Skin epidermis (tissue), 12 donors: Measurements from ENCODE around the gene TNP1.

ENCODE experiments used
- H3K27ac ChIP-seq, 21 experiments: fragments of 200-600 bp; sonication (generic) in 11 of 21; one replicate each; pipeline ENCODE4 v1.5.0; 2020; ENCODE audit warnings: mild to moderate bottlenecking in 3 of 21, inconsistent platforms in 2 of 21, moderate library complexity in 2 of 21
- H3K4me3 ChIP-seq, 7 experiments: fragments of 200-600 bp; sonication (generic) in 2 of 7; one replicate each; pipeline ENCODE4 v1.5.0; 2020; ENCODE audit warnings: inconsistent platforms in 2 of 7, mild to moderate bottlenecking in 2 of 7, moderate library complexity in 1 of 7

The TNP1 gene, protein sequence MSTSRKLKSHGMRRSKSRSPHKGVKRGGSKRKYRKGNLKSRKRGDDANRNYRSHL

GRCh38 chr2:216859944-216860343 is at the start of gene TNP1:
Gene TNP1, minus strand, starts transcription at chr2:216860064. Its CDS starts 30 bp downstream, at chr2:216860034.
- H3K4me3 ChIP-seq, result no peak within 1 kb of the TSS
- no peak within 1 kb of the TSS for H3K27ac ChIP-seq

GRCh38 chr2:216908300-216908699 is 48.4 kb upstream of the TNP1 start:
- Histone ChIP-seq H3K4me3 (no peak overlapping the region), H3K27ac (no peak overlapping the region)

- no peak overlapping the region for H3K4me3 ChIP-seq
- H3K27ac ChIP-seq, result no peak overlapping the region
Measured at GRCh38 chr2:216905649-216906329, 45.9 kb upstream of the TNP1 start.

- Histone ChIP-seq H3K4me3 (no peak overlapping the region), H3K27ac (no peak overlapping the region)
Measured at GRCh38 chr2:216904974-216905373, 45.1 kb upstream of the TNP1 start.

- no peak overlapping the region for H3K4me3 ChIP-seq
- no peak overlapping the region for H3K27ac ChIP-seq
Measured at GRCh38 chr2:216904554-216904953, 44.7 kb upstream of the TNP1 start.

DNA sequence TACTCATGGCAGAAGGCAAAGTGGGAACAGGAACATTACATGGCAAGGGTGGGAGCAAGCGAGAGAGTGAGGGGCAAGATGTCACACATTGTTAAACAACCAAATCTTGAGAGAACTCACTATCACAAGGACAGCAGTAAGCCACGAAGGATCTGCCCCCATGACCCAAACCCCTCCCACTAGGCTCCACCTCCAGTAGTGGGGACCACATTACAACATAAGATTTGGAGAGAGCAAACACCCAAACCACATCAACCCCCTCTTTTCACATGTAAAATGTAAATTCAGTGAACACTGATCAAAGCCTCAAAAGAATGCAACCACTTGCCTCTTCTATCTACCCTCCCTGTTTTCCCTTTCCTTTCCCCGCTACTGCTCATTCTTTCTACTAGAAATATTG is 43.6 kb upstream of the TNP1 start:
- Histone ChIP-seq H3K27ac (no peak overlapping the region), H3K4me3 (no peak overlapping the region)

- Histone ChIP-seq H3K27ac (no peak overlapping the region), H3K4me3 (no peak overlapping the region)
Measured at GRCh38 chr2:216901273-216901672, 41.4 kb upstream of the TNP1 start.

DNA sequence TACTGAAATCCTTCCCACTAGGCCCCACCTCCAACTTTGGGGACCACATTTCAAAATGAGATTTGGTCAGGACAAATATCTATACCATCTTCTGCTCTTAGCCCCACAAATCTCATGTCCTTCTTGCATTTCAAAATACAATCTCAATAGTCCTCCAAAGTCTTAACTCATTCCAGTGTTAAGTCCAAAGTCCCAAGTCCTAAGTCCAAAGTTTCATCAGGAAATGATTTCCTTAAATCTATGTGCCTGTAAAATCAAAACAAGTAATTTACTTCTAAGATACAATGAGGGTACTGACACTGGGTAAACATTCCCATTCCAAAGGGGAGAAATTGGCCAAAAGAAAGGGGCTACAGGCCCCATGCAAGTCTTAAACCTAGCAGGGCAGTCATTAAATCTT is 40.5 kb upstream of the TNP1 start:
- Histone ChIP-seq H3K27ac (no peak overlapping the region), H3K4me3 (no peak overlapping the region)

GRCh38 chr2:216897561-216898203 is 37.8 kb upstream of the TNP1 start:
- Histone ChIP-seq H3K27ac (no peak overlapping the region), H3K4me3 (no peak overlapping the region)

DNA sequence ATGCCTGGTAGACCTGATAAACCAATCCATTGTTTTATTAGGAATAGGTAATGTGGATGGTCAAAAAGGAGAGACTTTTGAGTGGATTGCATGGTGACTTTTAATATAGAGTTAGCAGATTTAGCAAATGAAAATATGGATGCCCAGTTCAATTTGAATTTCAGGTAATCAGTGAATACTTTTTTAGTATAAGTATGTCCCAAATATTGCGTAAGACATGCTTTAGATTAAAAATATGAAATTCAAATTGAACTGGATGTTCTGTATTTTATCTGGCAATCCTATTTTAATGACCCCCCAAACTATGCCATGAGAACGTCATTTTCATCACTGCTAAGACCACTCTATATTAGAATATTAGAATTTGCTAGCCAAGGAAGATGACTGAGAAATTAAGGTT is 30.3 kb upstream of the TNP1 start:
- H3K4me3 ChIP-seq, result no peak overlapping the region
- H3K27ac ChIP-seq, result no peak overlapping the region

GRCh38 chr2:216888887-216889622 is 29.2 kb upstream of the TNP1 start:
- no peak overlapping the region for H3K27ac ChIP-seq

DNA sequence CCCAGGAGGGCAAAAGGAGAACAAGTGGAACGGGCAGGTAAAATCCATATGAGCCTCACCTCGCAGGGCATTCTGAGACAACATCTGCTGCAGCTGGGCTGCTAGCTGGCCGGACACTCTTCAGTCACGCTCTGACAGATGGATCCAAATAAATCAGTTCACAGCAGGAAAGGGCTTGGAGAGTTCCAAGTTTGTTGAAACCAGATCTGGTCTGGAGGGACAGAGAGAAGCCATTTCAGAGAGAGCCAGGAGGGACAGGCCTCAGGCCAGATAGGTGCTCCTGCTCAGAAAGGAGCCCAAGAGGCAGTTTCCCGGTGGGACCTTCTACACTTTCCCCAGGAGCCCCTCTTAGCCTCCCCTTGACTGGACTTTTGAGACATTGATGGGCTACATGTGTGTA is 28.2 kb upstream of the TNP1 start:
- no peak overlapping the region for H3K4me3 ChIP-seq
- H3K27ac ChIP-seq, result no peak overlapping the region

More at GRCh38 chr2:216888887-216889622, 29.2 kb upstream of the TNP1 start:
- H3K4me3 ChIP-seq, result no peak overlapping the region

DNA sequence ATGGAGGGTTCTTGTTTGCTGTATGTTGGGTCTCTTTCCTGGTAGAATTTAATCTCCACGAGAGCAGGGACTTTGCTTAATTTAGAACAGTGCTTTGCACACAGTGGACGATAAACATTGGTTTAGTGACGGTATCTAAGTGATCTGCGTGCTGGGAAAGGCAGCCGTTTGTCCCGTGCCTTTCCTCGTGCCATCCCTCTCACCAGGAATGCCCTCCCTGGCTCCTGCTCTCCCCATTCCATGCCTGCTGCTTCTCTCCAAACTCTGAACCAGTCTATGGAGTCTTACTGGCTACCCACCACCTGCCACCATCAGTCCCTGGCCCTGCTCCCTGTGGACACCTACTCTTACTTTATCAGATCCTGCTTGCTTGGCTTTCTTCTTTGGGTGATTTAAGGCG is 27.3 kb upstream of the TNP1 start:
- H3K27ac ChIP-seq, result no peak overlapping the region
- H3K4me3 ChIP-seq, result no peak overlapping the region

GRCh38 chr2:216885117-216885553 is 25.3 kb upstream of the TNP1 start:
- Histone ChIP-seq H3K4me3 (no peak overlapping the region), H3K27ac (no peak overlapping the region)

DNA sequence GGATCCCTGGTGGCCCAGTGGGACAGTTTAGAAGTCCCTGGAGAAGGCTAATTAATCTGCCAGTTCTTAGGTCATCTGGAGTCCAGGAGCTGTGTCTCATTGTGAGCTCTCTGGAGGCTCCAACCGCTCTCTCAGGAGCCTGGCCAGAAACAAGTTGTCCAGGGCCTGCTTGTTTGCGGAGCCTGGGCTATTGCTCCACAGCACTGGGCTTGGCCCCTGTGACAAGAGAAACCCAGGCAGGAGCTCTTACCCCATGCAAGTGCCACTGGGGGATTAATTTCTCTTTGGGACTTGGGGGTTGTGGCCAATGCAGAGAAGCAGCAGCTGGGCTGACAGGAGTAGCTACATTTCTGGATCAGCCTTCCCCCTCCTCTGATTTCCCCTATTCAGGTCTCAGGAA is 24.5 kb upstream of the TNP1 start:
- Histone ChIP-seq H3K27ac (peak overlapping the region in 1 of 21 experiments; percentile 10), H3K4me3 (no peak overlapping the region)

DNA sequence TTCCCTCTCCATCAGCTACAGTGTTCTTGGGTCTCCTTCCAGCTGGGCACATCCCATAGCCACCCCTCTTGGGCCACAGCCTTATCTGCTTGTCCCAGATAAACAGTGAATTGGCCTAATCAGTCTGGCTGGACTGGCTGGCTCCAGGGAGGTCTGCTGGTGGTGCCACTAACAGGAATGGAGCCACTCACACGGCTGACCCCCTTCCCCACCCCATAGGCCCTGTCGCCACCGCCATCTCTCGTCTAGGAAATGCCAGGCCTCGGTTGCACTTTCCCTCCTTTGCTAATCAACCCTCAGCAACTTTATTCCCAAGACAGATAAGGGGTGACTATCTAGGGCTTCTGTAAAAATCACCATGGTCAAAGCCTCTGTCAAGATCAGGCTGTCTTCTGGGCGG is 23.0 kb upstream of the TNP1 start:
- no peak overlapping the region for H3K27ac ChIP-seq
- H3K4me3 ChIP-seq, result no peak overlapping the region

DNA sequence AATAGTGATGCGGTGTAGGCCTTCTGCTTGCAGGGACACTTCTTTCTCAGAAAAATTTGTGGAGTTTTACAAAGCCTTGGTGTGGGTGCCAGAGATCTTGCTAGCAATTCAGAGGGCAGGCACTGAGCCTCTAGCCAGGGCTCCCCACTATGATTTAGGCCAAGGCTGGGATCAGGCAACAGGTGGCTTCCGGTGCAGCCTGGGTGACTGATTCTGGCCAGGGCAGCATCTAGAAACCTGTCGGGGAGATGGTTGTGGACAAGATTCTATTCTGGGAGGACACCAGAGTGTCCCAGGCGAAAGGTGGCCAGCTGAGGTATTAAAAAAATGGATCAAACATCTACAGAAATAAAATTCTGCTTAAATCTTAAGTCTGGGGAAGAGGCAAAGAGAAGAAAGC is 21.5 kb upstream of the TNP1 start:
- H3K27ac ChIP-seq, result no peak overlapping the region
- no peak overlapping the region for H3K4me3 ChIP-seq

DNA sequence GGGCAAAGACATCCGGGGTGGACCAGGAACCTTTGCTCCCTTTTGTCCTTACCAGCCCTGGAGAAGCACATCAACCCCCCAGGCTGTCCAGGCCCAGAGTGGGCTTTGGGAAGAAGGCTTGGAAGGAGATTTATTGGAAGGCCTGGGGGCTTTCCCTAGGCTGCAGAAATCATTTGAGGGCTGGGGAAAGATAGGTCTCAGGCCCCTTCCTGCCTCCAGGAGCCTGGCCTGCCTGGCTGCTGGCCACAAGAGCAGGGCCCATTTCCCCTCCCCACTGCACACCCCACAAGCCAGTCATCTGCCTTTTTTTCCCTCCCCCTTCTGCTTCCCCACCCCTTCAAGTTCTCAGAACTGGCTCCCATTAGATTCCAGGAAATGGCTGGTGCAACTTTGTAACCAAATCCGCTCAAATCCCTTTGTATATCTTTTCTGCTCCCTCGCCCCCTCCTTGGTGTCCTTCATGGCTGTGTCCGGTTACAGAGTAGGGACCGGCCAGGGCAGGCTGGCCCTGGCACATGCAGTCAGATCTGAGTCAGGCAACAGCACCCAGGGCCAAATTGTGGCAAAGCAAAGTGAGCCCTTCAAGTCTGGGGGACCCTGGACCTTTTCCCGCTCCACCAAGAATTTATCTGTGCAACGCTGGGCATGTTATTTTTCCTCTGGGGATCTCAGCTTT is 20.8 kb upstream of the TNP1 start:
- H3K27ac ChIP-seq, result no peak overlapping the region

DNA sequence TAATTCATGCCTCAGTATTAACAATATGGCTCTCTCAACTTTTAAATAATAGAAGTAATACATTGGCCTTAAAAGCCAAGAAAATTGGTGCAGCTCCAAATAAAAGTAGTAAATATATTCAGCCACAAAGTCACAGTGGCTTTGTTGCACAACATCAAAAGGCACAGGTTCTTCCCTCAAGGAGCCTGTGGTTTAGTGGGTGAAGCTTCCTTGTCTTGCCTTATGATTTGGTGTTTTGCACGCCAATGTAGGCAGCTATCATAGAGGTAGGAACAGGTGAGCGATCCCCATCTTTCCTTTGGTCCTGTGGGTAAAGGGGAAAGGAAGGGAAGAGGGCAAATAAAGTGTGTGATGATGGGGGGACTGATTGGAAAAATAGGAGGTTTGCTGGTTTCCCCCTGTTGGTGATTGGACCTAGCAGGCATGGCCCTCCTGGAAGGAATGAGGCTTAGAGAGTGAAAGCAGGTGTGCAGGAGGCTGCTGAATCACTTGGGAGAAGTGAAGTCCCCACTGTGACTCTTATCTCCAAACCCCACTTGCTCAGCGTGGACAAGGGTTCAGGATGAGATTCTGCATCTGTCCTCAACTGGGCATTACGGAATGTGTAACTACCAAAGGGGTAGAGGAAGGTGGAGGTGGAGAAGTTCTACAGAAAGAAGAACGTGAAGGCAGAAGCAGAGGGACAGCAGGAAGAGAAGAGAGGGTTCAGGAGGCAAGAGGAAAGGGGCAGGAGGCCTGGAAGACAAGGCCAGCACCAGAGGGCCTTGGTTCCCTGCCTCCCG is 20.1 kb upstream of the TNP1 start:
- Histone ChIP-seq H3K27ac (no peak overlapping the region), H3K4me3 (no peak overlapping the region)

More for the DNA sequence above, 20.8 kb upstream of the TNP1 start:
- H3K4me3 ChIP-seq, result no peak overlapping the region

DNA sequence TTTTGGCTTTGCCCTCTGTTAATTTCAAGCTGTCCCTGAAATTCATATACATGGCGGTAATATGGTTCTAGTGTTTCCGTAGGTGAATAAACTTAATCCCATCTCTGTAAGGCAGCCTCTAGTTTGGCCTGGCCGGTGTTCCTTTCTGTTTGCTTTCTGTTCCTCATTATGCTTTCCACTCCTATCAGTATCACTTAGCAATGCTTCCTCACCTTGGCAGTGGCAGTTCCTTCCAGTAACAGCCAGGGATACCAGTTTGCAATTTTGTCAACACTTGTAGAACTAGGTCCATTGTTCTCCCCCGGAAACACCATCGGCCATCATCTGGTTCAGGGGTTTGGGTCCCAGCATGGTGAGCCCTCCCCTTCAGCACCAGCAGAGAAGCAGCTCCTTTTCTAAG is 18.2 kb upstream of the TNP1 start:
- Histone ChIP-seq H3K27ac (no peak overlapping the region), H3K4me3 (no peak overlapping the region)
